HG02642 (cell line): ENCODE results near the gene PRM3.

Source experiments
- ATAC-seq: cut with Tn5 transposase; IDR thresholded peaks from one replicate; pipeline ENCODE4 v1.9.1; 2021; ENCODE audit warnings: mild to moderate bottlenecking; ENCODE audit not compliant: unreplicated experiment, poor library complexity

The PRM3 gene

DNA sequence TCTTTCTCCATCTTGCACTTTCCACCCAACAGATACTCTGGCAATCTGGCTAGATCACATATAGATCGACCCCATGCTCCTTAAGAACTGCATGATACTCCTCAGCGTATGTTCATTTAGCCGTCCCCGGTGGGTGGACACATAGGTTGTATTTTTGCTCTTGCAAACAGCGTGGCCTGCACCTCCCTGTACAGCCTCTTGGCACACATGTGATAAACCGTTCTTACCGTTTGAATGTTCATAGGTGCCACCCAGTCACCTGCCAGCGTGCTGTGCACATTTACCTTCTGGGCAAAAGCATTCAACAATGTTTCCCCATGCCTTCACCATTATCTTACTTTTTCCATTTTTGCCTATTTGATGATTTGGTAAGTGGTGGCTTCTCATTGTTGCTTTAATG lies 10.5 kb downstream of the PRM3 start:
- ATAC-seq: no peak

DNA sequence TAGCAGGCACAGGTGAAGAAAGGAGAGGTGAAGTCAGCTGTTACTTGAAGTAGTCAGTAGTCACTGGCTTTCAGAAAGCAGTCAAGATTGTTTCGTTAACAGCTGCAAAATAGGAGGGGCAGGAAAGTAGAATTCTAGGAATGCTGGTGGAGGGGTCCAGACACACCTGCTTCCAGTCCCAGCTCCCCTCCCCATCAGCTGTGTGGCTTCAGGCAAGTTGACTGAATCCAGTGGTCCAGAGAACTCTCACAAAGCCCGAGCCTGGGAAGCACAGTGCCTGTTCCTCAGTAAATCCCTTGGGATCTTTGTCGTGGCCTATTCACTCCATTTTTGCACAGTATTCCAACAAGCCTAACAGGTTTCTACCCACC lies 12.8 kb downstream of the PRM3 start:
- no peak for ATAC-seq

DNA sequence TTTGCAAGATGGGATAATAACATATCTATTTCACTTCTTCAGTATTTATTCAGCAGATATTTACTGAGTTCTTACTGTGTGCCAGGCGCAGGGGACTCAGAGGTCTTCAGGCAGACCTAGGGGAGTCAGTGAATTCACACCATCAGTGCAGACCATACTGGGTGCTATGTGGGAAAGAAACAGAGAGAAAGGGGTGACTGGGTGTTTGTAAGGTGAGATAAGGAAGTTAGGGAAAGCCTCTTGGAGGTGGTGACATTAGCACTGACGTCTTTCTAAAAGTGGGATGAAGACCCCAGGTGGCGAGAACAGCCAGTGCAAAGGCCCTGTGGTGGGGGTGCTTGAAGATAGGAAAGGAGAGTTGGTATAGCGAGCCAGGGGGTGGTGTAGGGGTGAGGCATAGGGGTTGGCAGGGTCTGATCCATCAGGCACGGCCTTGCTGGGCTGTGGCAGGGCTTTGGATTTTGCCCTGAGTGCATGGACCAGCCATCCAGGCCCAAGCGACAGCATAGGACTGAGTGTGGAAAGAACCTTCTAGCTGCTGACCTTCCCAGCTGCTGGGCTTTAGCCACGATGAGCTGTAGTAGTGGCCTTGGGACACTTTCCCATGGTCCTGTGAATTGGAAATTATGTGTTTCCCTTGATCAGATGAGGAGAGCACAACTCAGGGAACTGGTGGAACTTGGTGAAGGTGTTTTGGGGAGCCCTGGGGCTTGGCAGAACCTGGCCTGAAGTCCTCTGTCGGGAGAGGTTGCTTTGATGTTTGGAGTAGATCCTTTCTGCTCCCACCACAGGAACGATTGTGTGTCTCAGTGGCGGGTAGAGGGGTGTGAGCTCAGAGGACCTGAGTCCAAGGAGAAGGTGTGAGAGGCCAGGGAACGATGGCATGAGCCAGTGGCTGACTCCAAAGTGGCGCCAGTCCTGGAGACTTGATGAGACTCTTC lies 13.5 kb downstream of the PRM3 start:
- ATAC-seq: no peak

DNA sequence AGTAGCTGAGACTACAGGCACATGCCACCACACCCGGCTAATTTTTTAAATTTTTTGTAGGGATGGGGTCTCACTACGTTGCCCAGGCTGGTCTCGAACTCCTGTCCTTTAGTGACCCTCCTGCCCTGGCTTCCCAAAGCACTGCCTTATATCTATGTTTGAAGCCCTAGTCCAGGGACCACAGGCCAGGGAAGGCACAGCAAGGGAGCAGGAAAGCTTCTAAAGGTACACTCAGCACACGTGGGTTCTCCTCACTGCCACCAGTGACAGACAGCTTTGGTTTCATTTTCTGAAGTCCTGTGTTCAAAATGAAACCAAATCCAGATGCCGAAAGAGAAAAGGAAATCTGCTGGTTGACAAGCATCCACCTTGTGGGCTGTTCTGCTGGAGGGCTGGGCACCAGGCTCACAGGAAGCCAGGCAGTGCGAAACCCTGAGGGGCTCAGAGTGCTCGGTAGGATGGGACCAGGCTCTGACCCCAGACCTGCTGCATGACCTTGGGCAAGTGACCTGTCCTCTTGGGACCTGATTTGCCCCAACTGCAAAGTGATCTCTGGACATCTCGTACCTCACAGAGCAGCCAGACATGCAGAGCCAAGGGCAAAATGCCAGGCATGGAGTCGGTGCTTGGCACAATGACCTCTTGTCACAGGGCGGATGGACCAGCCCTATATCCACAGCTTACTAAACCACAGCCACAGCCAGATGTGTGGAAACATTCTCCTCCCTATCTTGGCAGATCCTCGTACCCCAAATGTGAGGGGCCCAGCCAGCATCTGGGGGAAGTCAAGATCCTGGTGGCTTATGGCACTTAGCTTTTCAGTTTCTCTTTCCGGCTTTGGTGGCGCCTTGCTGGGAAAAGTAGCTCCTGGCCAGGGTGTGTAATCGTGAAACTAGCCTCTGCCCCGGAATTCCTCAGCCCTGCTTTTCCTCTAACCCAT lies 14.6 kb downstream of the PRM3 start:
- ATAC-seq: no peak

DNA sequence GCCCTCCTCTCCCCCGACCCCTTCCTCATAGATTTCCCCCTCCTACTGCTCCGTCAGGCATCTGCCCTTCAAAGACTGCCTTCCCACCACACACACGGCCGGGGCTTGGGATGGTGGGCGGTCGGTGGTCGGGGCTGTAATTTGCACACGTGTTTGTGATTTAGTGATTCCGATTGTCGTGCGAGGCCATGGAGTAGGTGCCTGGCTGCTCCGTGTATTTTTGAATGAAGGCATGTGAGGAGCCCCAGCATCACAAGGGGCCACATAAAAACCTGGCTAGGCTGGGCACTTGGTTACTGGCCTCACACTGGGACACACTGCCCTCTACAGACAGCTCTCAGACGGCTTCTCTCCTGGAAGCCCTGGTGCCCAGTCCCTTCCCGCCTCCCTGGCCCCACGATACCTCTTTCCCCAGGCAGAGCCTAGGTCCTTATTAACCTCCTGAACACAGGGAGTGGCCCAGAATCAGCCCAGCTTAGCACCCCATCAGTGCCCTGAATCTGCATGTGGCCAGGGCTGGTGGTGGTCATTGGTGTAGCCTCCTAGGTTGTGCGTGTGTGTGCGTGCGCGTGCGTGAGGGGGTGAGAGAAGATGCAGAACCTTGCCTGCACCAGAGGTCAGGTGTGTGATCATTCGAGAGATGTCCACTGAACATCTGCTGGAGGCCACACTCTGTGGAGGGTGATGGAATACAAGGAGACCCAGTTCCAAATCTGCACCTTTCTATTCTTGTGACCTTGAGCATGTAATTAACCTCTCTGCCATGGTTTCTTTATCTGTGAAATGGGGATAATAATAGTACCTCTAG lies 16.1 kb downstream of the PRM3 start:
- ATAC-seq: no peak

DNA sequence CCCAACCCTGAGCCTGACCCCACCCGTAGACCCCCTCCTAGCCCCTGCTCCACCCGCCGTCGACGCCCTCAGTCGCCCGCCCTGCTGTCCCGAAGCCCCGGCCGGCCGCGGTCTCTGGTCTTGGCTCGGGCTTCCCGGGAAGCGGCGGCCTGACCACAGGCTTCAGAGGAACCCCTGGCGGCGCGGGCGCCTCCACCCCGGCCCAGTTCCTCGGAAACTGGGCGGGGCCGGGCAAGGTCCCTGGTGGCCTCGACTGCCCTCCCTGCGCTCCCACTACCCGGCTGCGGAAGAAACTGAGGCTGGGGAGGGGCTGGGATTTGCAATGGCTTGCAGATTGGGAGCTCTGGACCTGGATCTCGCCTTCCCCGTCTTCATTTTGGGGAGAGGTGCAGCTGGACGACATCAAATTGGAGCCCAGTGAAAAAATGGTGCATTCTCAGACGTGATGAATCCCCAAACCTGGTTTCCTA lies 16.7 kb downstream of the PRM3 start:
- no peak for ATAC-seq

DNA sequence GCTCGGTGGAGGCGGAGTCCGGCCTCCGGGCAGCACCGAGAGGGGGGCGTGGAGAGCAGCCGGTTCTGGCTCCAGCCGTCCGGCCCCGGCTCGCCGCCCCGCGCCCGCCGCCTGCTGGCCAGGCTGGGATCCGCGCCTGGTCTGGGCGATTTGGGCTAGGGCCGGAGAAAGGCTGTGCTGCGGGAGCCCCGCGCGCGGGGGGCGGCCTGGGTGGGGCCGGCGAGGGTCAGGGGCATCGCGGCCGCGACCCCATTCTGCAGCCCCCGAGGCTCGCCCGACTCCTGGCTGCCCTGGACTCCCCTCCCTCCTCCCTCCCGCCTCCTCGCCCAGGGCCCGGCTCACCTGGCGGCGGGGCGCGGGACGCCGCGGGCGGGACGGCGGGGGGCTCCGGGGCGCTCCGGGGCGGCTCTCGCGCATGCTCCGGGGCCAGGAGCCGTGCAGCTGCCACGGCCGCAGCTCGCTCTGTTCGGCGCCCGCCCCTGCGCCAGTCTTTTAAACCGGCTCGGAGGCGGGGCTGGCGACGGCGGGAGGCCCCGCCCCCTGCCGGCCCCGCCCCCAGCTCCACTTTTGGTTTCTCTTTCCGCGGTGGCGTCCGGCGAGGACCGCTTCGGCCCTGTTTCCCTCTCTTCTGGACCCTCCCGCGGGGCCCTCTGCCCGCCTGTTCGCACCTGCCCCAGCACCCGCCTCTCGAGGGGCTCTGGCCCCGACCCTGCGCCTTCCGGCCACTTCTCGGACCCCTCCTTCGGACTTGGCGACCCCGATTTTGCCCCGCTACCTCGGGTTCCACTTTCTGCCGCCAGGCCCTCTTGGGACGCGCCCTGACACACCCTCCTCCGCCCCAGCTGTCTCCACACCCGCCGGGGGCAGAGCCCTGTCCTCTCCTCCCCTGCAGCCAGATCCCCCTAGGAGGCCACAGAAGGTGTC lies 17.4 kb downstream of the PRM3 start, which contains the start of gene SOCS1:
TSS of gene SOCS1 (minus strand) at position 468 of the 924 bp plus-strand sequence. CDS start 726 bp downstream, outside the sequence.
- ATAC-seq: peak; percentile 67

DNA sequence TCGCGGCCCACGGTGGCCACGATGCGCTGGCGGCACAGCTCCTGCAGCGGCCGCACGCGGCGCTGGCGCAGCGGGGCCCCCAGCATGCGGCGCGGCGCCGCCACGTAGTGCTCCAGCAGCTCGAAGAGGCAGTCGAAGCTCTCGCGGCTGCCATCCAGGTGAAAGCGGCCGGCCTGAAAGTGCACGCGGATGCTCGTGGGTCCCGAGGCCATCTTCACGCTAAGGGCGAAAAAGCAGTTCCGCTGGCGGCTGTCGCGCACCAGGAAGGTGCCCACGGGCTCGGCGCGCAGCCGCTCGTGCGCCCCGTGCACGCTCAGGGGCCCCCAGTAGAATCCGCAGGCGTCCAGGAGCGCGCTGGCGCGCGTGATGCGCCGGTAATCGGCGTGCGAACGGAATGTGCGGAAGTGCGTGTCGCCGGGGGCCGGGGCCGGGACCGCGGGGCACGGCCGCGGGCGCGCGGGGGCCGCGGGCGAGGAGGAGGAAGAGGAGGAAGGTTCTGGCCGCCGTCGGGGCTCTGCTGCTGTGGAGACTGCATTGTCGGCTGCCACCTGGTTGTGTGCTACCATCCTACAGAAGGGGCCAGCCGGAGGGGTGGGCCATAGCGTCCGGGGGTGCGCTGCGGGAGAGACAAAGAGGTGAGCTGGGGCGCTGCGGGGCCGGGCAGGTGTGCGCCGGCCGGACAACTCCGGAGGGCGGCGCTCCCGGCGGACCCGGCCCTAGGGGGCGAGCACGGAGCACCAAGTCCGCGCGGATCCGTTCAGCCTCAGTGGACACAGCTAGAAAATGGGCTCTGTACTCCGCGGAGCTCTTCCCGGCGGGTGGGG lies 18.3 kb downstream of the PRM3 start:
- ATAC-seq: peak; percentile 12

DNA sequence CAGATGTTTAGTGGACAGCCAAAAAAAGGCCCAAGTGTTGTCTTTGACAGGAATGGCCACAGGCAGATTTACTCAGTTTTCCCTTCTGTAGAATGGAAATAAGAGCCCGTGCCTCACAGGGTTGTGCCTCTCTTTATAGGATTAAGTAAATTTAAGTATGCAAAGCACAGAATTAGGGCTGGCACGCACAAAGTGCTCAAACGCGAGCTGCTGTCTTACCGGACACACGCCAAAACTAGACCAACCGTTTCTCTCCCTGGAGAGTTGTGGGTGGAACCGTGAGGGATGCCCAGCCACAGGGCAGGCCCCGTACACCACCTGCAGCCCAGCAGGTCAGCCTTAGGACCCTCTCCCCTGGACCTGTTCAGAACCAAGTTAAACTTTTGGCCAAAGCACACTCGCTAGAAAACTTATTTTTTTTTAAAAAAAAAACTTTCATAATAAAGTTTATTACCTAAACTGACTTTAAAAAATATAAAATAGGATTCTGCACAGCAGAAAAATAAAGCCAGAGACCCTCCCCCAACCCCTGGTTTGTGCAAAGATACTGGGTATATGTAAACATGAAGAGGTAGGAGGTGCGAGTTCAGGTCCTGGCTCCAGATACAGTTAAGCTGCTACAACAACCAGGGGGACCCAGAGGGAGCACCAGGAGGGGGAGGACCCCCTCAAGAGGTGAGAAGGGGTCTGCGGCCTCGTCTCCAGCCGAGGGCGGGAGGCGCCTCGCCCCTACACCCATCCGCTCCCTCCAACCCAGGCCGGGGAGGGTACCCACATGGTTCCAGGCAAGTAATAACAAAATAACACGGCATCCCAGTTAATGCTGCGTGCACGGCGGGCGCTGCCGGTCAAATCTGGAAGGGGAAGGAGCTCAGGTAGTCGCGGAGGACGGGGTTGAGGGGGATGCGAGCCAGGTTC lies 19.2 kb downstream of the PRM3 start:
- ATAC-seq: no peak

DNA sequence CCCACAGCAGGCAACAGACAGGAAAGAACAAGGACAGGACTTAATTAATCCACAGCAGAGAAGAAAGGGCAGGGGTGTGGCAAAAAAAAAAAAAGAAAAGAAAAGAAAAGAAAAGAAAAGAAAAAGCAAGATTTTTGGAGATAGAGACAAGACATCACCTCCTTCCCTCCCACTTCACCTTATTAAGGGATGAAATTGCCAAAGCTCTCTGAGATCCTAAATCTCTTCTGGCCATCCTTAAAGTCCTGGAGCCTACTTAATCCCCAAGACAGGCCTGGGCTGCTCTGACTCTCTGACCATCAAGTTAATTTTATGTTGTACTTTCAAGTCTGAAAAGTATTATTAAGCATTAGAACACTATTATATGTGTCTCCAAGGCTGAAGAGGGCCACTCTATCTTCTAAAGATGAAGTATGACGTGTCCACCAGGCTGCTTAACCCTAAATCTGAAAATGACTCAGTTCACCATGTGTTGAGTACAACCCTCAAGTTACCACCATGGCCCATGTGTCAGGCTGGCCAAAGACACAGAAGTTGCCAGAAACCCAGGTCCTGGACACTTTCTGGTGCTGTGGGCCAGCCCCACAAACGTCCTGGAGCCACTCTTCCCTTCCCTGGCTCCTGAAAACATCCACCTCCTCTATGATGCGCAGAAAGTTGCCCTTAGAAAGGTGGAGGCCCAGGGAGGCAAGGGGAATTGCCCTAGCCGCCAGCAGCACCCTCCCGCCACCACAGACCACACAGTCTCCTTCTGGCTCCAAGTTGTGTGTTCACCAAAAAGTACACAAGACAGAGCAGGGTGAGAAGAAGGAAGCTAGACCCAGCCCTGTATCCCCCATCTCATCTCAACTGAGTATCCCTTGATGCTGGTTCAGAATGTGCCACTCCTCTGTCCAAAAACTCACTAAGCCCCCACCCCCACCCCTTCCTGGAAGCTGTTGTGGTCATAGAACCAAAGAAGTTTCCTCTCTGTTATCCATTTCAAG lies 20.1 kb downstream of the PRM3 start:
- ATAC-seq: no peak

DNA sequence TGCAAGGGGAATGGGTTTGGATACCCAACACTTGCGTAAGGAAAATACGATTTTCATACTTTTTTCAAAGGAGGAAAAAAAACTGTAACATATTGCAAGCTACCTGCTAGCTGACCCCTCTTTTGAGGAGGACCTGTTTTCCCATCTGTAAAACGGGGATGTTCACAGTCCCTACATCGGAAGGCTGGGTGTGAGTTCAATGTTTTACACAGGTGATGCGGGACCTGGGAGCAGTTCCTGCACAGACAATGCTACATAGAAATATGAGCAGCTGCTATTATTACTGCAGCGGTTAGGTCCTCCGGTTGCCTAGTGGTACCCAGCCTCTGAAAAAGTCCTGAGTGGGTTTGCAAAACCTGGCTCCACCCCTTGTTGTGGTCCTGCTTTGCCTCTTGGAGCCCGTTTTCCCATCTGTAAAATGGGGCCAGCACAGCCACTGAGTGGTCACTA lies 20.9 kb downstream of the PRM3 start:
- ATAC-seq: no peak

DNA sequence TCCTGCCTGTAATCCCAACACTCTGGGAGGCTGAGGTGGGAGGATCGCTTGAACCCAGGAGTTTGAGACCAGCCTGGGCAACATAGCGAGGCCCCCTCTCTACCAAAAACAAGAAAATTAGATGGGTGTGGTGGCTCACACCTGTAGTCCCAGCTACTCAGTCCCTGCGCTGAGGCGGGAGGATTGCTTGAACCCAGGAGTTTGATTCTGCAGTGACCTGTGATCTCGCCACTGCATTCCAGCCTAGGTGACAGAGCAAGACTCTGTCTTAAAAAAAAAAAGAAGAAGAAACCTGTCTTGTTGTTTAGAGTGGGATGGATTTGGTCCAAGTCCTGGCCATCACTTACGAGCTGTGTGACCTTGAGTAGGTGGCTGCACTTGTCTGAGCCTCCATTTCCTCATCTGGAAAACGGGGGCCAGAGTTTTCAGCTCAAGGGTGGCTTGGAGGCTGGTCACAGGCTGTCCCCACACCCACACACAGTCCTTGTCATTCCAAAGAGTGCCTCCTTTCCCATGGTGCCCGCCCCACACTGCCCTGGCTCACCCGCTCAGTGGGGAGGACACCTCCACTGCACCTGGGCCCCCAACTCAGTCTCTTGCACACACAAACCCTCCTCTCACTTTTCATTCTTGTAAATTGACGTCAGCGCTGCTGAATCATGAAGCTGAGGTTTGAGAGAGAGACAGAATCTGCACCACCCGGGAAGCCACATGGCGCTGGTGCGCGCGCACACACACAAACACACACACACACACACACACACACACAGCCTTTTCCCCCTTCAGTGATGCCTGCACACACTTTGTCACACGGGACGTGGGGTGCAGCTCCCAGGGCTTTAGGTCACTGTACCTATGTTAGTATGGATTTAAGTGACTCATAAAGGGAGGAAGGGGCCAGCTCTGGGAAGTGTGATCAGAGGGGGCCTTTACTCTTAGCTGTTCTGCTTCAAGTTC lies 21.6 kb downstream of the PRM3 start:
- no peak for ATAC-seq

DNA sequence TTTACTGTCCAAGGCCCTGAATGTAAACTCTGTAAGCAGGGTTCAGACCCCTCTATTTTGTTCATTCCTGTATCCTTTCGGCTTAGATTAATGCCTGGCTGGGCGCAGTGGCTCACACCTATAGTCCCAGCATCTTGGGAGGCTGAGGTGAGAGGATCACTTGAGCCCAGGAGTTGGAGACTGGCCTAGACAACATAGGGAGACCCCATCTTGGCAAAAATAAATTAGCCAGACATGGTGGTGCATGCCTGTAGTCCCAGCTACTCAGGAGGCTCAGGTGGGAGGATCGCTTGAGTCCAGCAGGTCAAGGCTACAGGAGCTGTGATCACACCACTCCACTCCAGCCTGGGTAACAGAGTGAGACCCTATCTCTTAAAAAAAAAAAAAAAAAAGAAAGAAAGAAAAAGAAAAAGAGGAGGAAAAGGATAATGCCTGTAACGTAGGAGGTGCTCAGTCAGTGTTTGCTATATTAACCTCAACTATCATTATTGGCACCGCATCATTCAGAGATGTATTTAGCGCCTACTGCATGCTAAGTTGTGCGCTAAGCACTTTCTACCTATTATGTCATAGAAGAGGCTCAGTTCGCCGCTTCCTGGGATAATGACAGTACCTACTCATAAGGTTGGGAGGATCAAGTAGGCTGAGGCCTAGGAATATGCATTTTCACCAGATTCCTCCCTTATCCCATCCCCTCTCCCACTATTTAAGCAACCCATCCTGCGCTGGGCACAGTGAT lies 22.5 kb downstream of the PRM3 start:
- ATAC-seq: no peak

DNA sequence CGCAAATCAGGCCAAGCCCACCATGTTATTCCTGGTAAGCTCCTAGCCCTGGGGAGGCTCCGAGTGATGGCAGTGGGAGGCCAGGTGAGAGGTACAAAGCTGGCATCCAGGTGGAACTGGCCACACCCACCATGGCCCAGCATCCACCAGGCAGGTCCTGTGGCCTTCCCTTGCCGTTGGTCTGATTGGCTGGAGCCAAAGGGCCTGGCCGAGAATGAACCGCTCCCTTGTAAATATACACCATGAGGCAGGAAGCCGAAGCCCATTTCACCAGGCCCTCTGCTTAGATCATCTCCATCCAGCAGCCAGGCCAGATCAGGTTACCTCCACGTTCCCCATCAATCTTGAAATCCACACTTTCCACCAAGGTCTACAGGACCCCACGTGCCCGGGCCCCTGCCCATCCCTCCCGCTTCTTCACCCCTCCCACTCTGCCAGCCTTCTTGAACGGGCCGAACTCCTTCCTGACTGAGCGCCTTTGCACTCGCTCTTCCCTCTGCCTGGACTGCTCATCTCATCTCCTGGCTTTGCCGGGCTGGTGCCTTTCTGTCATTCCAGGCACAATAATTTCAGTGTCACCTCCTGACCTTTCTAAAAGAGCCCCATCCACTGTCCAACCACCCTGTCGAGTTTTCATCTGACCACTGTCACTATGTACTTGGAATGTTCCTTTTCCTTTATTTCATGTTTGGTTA lies 23.2 kb downstream of the PRM3 start:
- ATAC-seq: no peak
